ENCODE results near the gene TMX4.

DNA sequence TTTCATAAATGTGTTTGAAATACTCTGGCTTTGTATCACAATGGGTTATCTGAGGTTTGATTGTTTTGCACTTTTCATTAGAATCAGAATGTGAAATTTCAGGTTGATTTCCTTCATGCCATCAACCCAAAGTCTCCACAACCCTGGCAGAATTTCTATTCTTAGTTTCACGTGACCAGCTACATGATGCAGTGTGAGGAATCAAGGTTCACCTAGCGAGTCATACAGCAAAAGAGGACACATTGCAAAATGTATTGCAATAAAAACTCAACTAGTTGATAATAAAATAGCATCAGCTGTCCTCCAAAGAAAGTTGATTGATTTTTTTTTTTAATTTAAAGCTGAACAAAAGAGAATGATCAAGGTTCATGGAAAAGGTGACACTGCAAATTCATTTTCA, 81.5 kb downstream of the TMX4 start:
- no peak for TF ChIP-seq EZH2phosphoT487 (IDR thresholded peaks at IDR 0.05; ENCODE audit: unreplicated experiment)
- TF ChIP-seq, protein P1, sequence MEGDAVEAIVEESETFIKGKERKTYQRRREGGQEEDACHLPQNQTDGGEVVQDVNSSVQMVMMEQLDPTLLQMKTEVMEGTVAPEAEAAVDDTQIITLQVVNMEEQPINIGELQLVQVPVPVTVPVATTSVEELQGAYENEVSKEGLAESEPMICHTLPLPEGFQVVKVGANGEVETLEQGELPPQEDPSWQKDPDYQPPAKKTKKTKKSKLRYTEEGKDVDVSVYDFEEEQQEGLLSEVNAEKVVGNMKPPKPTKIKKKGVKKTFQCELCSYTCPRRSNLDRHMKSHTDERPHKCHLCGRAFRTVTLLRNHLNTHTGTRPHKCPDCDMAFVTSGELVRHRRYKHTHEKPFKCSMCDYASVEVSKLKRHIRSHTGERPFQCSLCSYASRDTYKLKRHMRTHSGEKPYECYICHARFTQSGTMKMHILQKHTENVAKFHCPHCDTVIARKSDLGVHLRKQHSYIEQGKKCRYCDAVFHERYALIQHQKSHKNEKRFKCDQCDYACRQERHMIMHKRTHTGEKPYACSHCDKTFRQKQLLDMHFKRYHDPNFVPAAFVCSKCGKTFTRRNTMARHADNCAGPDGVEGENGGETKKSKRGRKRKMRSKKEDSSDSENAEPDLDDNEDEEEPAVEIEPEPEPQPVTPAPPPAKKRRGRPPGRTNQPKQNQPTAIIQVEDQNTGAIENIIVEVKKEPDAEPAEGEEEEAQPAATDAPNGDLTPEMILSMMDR (conservative IDR thresholded peaks at IDR 0.05; ENCODE audit: low read depth in 2 of 2) = no peak
- no peak for TF ChIP-seq JUNB (IDR thresholded peaks at IDR 0.05; ENCODE audit: unreplicated experiment)
- TF ChIP-seq POLR2AphosphoS5 (IDR thresholded peaks at IDR 0.05; ENCODE audit: low read depth) = no peak
- no peak for TF ChIP-seq STAT1 (IDR thresholded peaks at IDR 0.05; ENCODE audit: unreplicated experiment)
- TF ChIP-seq, protein P2, sequence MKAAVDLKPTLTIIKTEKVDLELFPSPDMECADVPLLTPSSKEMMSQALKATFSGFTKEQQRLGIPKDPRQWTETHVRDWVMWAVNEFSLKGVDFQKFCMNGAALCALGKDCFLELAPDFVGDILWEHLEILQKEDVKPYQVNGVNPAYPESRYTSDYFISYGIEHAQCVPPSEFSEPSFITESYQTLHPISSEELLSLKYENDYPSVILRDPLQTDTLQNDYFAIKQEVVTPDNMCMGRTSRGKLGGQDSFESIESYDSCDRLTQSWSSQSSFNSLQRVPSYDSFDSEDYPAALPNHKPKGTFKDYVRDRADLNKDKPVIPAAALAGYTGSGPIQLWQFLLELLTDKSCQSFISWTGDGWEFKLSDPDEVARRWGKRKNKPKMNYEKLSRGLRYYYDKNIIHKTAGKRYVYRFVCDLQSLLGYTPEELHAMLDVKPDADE (IDR thresholded peaks at IDR 0.05) = no peak
- TF ChIP-seq ZNF114 (CRISPR knock-in tag; IDR thresholded peaks at IDR 0.05) = no peak
- no peak for TF ChIP-seq EZH2 (IDR thresholded peaks at IDR 0.05; ENCODE audit: low read depth, unreplicated experiment)
- no peak for TF ChIP-seq ZNF331 (CRISPR knock-in tag; IDR thresholded peaks at IDR 0.05; ENCODE audit: low read depth)
- TF ChIP-seq, protein P3, sequence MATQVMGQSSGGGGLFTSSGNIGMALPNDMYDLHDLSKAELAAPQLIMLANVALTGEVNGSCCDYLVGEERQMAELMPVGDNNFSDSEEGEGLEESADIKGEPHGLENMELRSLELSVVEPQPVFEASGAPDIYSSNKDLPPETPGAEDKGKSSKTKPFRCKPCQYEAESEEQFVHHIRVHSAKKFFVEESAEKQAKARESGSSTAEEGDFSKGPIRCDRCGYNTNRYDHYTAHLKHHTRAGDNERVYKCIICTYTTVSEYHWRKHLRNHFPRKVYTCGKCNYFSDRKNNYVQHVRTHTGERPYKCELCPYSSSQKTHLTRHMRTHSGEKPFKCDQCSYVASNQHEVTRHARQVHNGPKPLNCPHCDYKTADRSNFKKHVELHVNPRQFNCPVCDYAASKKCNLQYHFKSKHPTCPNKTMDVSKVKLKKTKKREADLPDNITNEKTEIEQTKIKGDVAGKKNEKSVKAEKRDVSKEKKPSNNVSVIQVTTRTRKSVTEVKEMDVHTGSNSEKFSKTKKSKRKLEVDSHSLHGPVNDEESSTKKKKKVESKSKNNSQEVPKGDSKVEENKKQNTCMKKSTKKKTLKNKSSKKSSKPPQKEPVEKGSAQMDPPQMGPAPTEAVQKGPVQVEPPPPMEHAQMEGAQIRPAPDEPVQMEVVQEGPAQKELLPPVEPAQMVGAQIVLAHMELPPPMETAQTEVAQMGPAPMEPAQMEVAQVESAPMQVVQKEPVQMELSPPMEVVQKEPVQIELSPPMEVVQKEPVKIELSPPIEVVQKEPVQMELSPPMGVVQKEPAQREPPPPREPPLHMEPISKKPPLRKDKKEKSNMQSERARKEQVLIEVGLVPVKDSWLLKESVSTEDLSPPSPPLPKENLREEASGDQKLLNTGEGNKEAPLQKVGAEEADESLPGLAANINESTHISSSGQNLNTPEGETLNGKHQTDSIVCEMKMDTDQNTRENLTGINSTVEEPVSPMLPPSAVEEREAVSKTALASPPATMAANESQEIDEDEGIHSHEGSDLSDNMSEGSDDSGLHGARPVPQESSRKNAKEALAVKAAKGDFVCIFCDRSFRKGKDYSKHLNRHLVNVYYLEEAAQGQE (IDR thresholded peaks at IDR 0.05; ENCODE audit: unreplicated experiment) = no peak

Data from GM23338 (cell line).